ENCODE measurements around the gene PTCH1.

The PTCH1 gene

GRCh38 chr9:95409650-95410426 lies 106.9 kb downstream of the PTCH1 start:
- DNase-seq (ENCODE audit: insufficient read length), result no peak
- FAIRE-seq, result no peak
- TF ChIP-seq POLR2AphosphoS5 (IDR thresholded peaks at IDR 0.05; ENCODE audit: low read depth, low read length), result no peak
- no peak for TF ChIP-seq TAF1 (IDR thresholded peaks at IDR 0.05; ENCODE audit: borderline replicate concordance, low read depth, low read length)
- no peak for TF ChIP-seq POLR2A (IDR thresholded peaks at IDR 0.05; ENCODE audit: low read depth, low read length)

- no peak for TF ChIP-seq TAF1 (IDR thresholded peaks at IDR 0.05; ENCODE audit: borderline replicate concordance, low read depth, low read length)
- DNase-seq (ENCODE audit: insufficient read length), result no peak
- FAIRE-seq, result no peak
Measured at GRCh38 chr9:95407524-95407923, 109.2 kb downstream of the PTCH1 start.

GRCh38 chr9:95406121-95406520 lies 110.7 kb downstream of the PTCH1 start:
- no peak for TF ChIP-seq POLR2AphosphoS5 (IDR thresholded peaks at IDR 0.05; ENCODE audit: low read depth, low read length)
- TF ChIP-seq POLR2A (IDR thresholded peaks at IDR 0.05; ENCODE audit: low read depth, low read length), result no peak
- no peak for TF ChIP-seq TAF1 (IDR thresholded peaks at IDR 0.05; ENCODE audit: borderline replicate concordance, low read depth, low read length)
- FAIRE-seq (no peak), DNase-seq (ENCODE audit: insufficient read length) (no peak)

- TF ChIP-seq POLR2AphosphoS5 (IDR thresholded peaks at IDR 0.05; ENCODE audit: low read depth, low read length) (no peak), POLR2A (IDR thresholded peaks at IDR 0.05; ENCODE audit: low read depth, low read length) (no peak), TAF1 (IDR thresholded peaks at IDR 0.05; ENCODE audit: borderline replicate concordance, low read depth, low read length) (no peak)
- no peak for DNase-seq (ENCODE audit: insufficient read length)
- no peak for FAIRE-seq
Measured at GRCh38 chr9:95399261-95399660, 117.5 kb downstream of the PTCH1 start.
